Spleen (tissue), 11 donors: ENCODE data around the gene ST6GAL1. TPM values are rescaled to one million over a fixed set of nuclear protein-coding genes. Genes with fewer than 3 reads are reported as not detected.

Experiments
- DNase-seq: peaks from one replicate; pipeline ENCODE4 v3.0.0-alpha.2; 2020
- H3K27ac ChIP-seq, 8 donors: fragments of 200-600 bp; sonication (generic) in 7 of 8; 1 replicate in 4 of 8; 2 replicates in 4 of 8; pipeline versions ENCODE4 v1.5.0 to v1.8.0; 2016 to 2021; ENCODE audit warnings: inconsistent platforms in 4 of 8, mild to moderate bottlenecking in 4 of 8, moderate library complexity in 1 of 8
- H3K27me3 ChIP-seq, 7 donors: fragments of 200-600 bp; sonication (generic) in 6 of 7; replicated peaks in 1 of 7; 1 replicate in 4 of 7; 2 replicates in 3 of 7; pipeline versions ENCODE4 v1.5.0 to v1.8.0; 2016 to 2021; ENCODE audit warnings: inconsistent platforms in 3 of 7, mild to moderate bottlenecking in 1 of 7
- H3K36me3 ChIP-seq, 6 donors: fragments of 200-600 bp; sonication (generic) in 5 of 6; 1 replicate in 4 of 6; 2 replicates in 2 of 6; pipeline versions ENCODE4 v1.5.0 to v1.8.0; 2016 to 2021; ENCODE audit warnings: inconsistent platforms in 2 of 6
- H3K4me1 ChIP-seq, 6 donors: fragments of 200-600 bp; sonication (generic) in 5 of 6; 1 replicate in 3 of 6; 2 replicates in 3 of 6; pipeline versions ENCODE4 v1.5.0 to v1.8.0; 2016 to 2021; ENCODE audit warnings: inconsistent platforms in 3 of 6
- H3K4me3 ChIP-seq, 8 donors: fragments of 200-600 bp; sonication (generic) in 7 of 8; 1 replicate in 4 of 8; 2 replicates in 4 of 8; pipeline versions ENCODE4 v1.5.0 to v1.8.0; 2016 to 2021; ENCODE audit warnings: inconsistent platforms in 4 of 8, mild to moderate bottlenecking in 4 of 8, moderate library complexity in 2 of 8
- H3K9me3 ChIP-seq, 8 donors: fragments of 200-600 bp; sonication (generic) in 7 of 8; 1 replicate in 4 of 8; 2 replicates in 4 of 8; pipeline versions ENCODE4 v1.5.0 to v1.8.0; 2016 to 2021; ENCODE audit warnings: inconsistent platforms in 4 of 8
- POLR2A ChIP-seq, 3 donors: fragments of 450-650 bp; IDR thresholded peaks; one replicate each; pipeline ENCODE4 v1.5.1; 2017; ENCODE audit warnings: antibody characterized with exemption in 3 of 3, mild to moderate bottlenecking in 1 of 3
- POLR2AphosphoS5 ChIP-seq, 3 donors: sonication (generic); formaldehyde crosslinking; IDR thresholded peaks; one replicate each; pipeline ENCODE4 v1.5.1; 2017; ENCODE audit warnings: antibody characterized with exemption in 3 of 3
- WGBS, 5 donors: extraction: QIAGEN DNeasy Blood & Tissue Kit in 3 of 5; methylation state at CpG; one replicate each; pipeline versions ENCODE4 v1.1.5 to v1.1.7; 2013 to 2018; 5-methylcytosine and 5-hydroxymethylcytosine counted together
- intact Hi-C: fragments of 100-400 bp; cut with DNase I; formaldehyde crosslinking; loops from one replicate; pipeline ENCODE4 v1.15.0; 2023; ENCODE audit warnings: low total_unique reads
- polyA plus RNA-seq, 3 donors: library from polyadenylated mRNA; stranded (reverse); fragments of 200-250 nt; gene quantifications; one replicate each; pipeline ENCODE4 v1.2.1, GENCODE V29; 2013
- total RNA-seq, 7 donors: library from RNA; depleted of rRNA in 3 of 7; stranded (reverse); fragments of >200 nt in 3 of 7; fragmentation: NEBNext Ultra II Directional in 4 of 7; extraction: Animal tissue kit (Norgen Biotek cat#: 25700) in 4 of 7; gene quantifications; one replicate each; pipeline versions ENCODE4 v1.1.0 to v1.2.1, GENCODE V29; 2016 to 2021
- TF ChIP-seq, protein P1 (sequence below), 11 experiments: fragments of 200-600 bp in 7 of 11; fragments of 450-650 bp in 4 of 11; sonication (generic) in 4 of 11; IDR thresholded peaks in 8 of 11; conservative IDR thresholded peaks in 3 of 11; 1 replicate in 7 of 11; 2 replicates in 4 of 11; pipeline versions ENCODE4 v1.4.0 to v1.8.0; 2016 to 2021; ENCODE audit warnings: antibody characterized with exemption in 11 of 11, inconsistent platforms in 4 of 11, mild to moderate bottlenecking in 1 of 11
- donor health status: healthy with polysubstance abuse.
- donor health status: DM: no; HTN: no; CAD: no; lungs with moderate emphysema.
- donor health status: DM: no; HTN: no; CAD: no.
- donor health status: Bipolar disorder and iron deficiency.
- donor health status: healthy.
- donor health status: DM: no; HTN: no; CAD: no.
- donor health status: DM: yes; HTN: yes; CAD: no.

The ST6GAL1 gene
- total and polyA plus RNA-seq, 10 donors = 46.7 to 247 (median 187) TPM

DNA sequence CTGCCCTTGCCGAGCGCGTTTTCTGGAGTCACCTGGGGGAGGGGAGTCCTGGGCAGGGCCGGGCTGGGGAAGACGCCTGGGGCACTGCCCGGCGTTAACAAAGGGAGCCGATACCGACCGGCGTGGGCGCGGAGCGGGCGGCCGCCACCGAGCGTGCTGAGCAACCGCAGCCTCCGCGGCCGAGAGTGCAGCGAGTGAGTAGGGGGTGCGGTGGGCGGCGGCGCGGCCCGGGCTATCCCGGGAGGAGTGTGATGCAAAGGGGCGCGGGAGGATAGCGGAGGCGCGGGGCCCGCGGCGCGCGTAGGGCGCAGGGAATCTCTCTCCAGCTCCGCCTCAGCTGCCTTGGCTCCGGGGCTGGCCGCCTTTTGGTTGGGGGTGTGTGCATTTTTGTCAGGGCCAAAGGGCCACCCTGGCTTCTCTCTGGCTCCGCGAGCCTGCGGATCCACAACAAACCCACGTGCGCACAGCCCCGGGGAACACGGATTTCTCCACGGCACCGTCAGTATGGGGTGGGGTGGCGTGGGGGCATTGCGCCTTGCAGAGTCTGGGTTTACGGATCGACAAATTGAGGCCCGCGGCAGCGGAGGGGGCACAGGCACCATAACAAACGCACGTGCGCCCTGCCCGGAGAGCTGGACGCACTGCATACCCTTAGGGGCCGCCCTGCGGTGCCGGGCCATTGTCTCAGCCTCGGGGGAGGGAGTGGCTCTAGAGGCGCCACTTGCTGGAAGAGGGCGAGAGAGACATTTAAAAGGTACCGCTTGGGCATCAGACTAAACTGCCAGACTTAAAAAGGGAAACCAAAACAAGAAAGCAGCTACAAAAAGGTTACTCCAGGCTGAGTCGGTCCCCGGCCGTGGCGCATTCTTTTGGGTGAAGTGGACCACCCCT is 560 bp downstream of the ST6GAL1 start:
- TF ChIP-seq, protein P1, sequence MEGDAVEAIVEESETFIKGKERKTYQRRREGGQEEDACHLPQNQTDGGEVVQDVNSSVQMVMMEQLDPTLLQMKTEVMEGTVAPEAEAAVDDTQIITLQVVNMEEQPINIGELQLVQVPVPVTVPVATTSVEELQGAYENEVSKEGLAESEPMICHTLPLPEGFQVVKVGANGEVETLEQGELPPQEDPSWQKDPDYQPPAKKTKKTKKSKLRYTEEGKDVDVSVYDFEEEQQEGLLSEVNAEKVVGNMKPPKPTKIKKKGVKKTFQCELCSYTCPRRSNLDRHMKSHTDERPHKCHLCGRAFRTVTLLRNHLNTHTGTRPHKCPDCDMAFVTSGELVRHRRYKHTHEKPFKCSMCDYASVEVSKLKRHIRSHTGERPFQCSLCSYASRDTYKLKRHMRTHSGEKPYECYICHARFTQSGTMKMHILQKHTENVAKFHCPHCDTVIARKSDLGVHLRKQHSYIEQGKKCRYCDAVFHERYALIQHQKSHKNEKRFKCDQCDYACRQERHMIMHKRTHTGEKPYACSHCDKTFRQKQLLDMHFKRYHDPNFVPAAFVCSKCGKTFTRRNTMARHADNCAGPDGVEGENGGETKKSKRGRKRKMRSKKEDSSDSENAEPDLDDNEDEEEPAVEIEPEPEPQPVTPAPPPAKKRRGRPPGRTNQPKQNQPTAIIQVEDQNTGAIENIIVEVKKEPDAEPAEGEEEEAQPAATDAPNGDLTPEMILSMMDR (IDR thresholded peaks at IDR 0.05 in 8 of 11, conservative IDR thresholded peaks at IDR 0.05 in 3 of 11) = peak in 7 of 11 experiments; percentile 9 to 42 (median 30)
- peak; percentile 76 to 88 (median 81) for TF ChIP-seq POLR2AphosphoS5 (IDR thresholded peaks at IDR 0.05)
- peak in 1 of 3 donors; percentile 65 for TF ChIP-seq POLR2A (IDR thresholded peaks at IDR 0.05)
- intact Hi-C loops = no loop called here
- Histone ChIP-seq H3K4me3 (peak overlapping the region; percentile 94 to 99 (median 98)), H3K36me3 (peaks cover 0 to 29% (median 16%) of the 10 kb centered on the region in 6 donors), H3K9me3 (peaks cover 0 to 3% (median 0%) of the 10 kb centered on the region in 8 donors), H3K27me3 (no peaks in the 10 kb centered on the region), H3K27ac (peak overlapping the region; percentile 89 to 94 (median 93)), H3K4me1 (peaks cover 19 to 58% (median 37%) of the 10 kb centered on the region in 6 donors)
- 0 to 1% (median 0%) methylated on average over 58 to 76 of the region's 76 CpGs for WGBS, 5 donors
- DNase-seq = peak; percentile 95

DNA sequence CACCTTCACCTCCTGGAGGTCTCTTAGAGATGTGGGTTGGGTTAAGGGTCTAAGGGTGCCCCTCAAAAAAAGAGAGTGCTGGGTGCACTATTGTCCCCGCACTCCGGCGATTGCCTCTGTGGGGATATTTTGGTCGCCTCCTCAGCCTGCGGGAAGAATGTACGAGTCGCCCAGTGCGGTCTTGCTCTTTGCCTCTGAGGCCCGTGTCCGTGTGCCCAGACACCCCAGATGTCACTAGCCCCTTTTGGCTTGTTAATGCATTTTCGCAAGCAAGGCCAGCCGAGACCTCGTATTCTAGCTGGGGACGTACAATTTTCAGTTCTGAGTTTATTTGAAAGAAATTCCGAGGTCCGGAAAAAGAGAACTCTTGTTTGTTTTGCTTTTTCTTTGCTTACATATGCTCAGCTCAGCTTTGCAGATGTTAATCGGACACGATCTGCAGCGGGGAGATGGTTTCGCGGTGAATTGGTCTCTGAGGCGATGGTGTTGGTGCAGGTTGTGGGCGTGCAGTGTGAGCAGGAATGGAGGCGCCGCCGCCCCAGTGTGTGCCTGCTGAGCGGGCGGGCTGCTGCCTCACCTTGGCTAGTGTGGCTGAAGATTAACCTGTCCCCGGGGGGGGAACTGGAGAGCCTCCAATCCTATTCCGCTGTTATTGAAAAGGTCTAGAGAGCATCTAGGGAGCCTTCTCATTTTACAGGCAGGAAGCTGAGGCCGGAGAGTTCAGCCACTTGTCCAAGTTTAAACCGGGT is 1.4 kb downstream of the ST6GAL1 start:
- H3K4me1 ChIP-seq = peaks cover 19 to 65% (median 37%) of the 10 kb centered on the region in 6 donors
- TF ChIP-seq POLR2AphosphoS5 (IDR thresholded peaks at IDR 0.05) = peak; percentile 59 to 78 (median 74)
- TF ChIP-seq, protein P1 (IDR thresholded peaks at IDR 0.05 in 8 of 11, conservative IDR thresholded peaks at IDR 0.05 in 3 of 11) = no peak
- WGBS, 5 donors = 1% methylated on average over 32 of the region's 32 CpGs
- H3K36me3 ChIP-seq = peaks cover 0 to 37% (median 16%) of the 10 kb centered on the region in 6 donors
- H3K27ac ChIP-seq = peak overlapping the region; percentile 89 to 94 (median 93)
- H3K4me3 ChIP-seq = peak overlapping the region; percentile 94 to 99 (median 98)
- DNase-seq = peak; percentile 92
- peaks cover 0 to 3% (median 0%) of the 10 kb centered on the region in 8 donors for H3K9me3 ChIP-seq
- intact Hi-C loops = no loop called here
- H3K27me3 ChIP-seq = no peaks in the 10 kb centered on the region

DNA sequence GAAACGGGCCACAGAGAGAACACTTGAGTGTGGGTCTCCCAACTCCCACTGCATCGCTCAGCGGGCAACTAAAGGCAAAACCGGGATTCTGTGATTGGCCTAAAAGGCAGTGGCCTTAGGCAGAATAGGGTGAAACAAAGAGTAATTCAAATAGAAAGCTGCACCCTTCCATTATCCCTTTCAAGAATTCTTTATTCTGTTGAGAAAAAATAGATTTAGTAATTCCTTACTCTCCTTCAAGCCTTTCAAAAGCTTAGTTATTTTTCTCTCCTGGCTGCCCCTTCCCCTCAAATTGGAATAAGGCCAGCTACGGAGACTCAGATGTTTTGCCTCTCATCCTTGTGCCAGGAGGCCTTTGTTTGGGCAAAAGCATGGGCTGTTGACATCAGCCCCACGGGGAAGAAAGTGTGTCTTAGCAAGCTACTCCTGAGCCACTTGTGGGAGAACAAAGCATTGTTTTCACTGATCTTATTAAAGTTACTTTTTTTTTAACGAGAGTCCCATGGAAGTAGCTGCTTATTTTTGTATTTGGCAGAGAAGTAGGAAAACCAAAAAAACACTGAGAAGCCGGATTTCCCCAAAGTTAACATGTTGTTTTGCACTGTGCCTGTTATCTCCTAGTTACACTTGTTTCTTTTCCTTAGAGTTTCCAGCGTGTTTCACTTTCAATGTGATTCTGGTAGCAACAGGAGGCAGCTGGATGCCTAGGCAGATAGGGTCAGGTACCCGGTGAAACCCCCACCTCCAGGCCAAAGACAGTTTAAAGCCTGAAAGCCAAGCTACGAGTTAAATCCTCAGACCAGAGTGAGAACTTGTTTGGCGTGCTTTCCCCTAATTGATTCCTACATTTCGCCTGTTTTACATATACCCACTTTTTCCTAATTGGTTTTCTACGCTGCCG is 2.2 kb downstream of the ST6GAL1 start:
- TF ChIP-seq, protein P1 (IDR thresholded peaks at IDR 0.05 in 8 of 11, conservative IDR thresholded peaks at IDR 0.05 in 3 of 11) = no peak
- TF ChIP-seq POLR2AphosphoS5 (IDR thresholded peaks at IDR 0.05) (no peak), POLR2A (IDR thresholded peaks at IDR 0.05) (peak in 1 of 3 donors; percentile 2)
- Histone ChIP-seq H3K27me3 (no peaks in the 10 kb centered on the region), H3K27ac (peak overlapping the region; percentile 89 to 94 (median 93)), H3K4me1 (peaks cover 19 to 72% (median 38%) of the 10 kb centered on the region in 6 donors), H3K9me3 (peaks cover 0 to 3% (median 0%) of the 10 kb centered on the region in 8 donors), H3K4me3 (peak overlapping the region; percentile 94 to 99 (median 98)), H3K36me3 (peaks cover 0 to 43% (median 16%) of the 10 kb centered on the region in 6 donors)
- WGBS, 5 donors = 24 to 33% (median 26%) methylated on average over 15 of the region's 15 CpGs
- DNase-seq = no peak
- intact Hi-C loops = no loop called here
